Measurements from ENCODE around the gene PPP1CB.

PPP1CB gene

GRCh38 chr2:28824870-28825269 lies 73.2 kb downstream of the PPP1CB start:
- no peak for TF ChIP-seq ESRRG (CRISPR knock-in tag; IDR thresholded peaks at IDR 0.05)
- TF ChIP-seq ZFP30 (CRISPR knock-in tag; IDR thresholded peaks at IDR 0.05): no peak
- TF ChIP-seq ISL1 (CRISPR knock-in tag; IDR thresholded peaks at IDR 0.05): no peak
- no peak for TF ChIP-seq ZNF70 (CRISPR knock-in tag; IDR thresholded peaks at IDR 0.05)
- TF ChIP-seq ZNF8 (CRISPR knock-in tag; IDR thresholded peaks at IDR 0.05): no peak
- TF ChIP-seq TSHZ2 (CRISPR knock-in tag; IDR thresholded peaks at IDR 0.05): no peak
- no peak for TF ChIP-seq POU6F1 (CRISPR knock-in tag; IDR thresholded peaks at IDR 0.05; ENCODE audit: borderline replicate concordance, low read depth)
- TF ChIP-seq PPARA (CRISPR knock-in tag; IDR thresholded peaks at IDR 0.05; ENCODE audit: borderline replicate concordance): no peak
- no peak for TF ChIP-seq ZC3H10 (CRISPR knock-in tag; IDR thresholded peaks at IDR 0.05)
- TF ChIP-seq CSDC2 (CRISPR knock-in tag; IDR thresholded peaks at IDR 0.05): no peak
- no peak for ATAC-seq

- ATAC-seq: no peak
- TF ChIP-seq OSR1 (CRISPR knock-in tag; IDR thresholded peaks at IDR 0.05): no peak
Observed at GRCh38 chr2:28828382-28828781, 76.8 kb downstream of the PPP1CB start.

GRCh38 chr2:28833740-28834470 lies 82.3 kb downstream of the PPP1CB start:
- no peak for ATAC-seq
- TF ChIP-seq ZFP30 (CRISPR knock-in tag; IDR thresholded peaks at IDR 0.05) (no peak), RARB (CRISPR knock-in tag; IDR thresholded peaks at IDR 0.05) (no peak), ISL1 (CRISPR knock-in tag; IDR thresholded peaks at IDR 0.05) (no peak), POU6F1 (CRISPR knock-in tag; IDR thresholded peaks at IDR 0.05; ENCODE audit: borderline replicate concordance, low read depth) (no peak), OSR1 (CRISPR knock-in tag; IDR thresholded peaks at IDR 0.05) (no peak), GLIS3 (CRISPR knock-in tag; IDR thresholded peaks at IDR 0.05) (no peak), ZFP3 (CRISPR knock-in tag; IDR thresholded peaks at IDR 0.05) (no peak), PPARA (CRISPR knock-in tag; IDR thresholded peaks at IDR 0.05; ENCODE audit: borderline replicate concordance) (no peak), TCF4 (CRISPR knock-in tag; IDR thresholded peaks at IDR 0.05; ENCODE audit: borderline replicate concordance) (no peak), PATZ1 (CRISPR knock-in tag; IDR thresholded peaks at IDR 0.05; ENCODE audit: borderline replicate concordance) (no peak), ARNTL (CRISPR knock-in tag; IDR thresholded peaks at IDR 0.05; ENCODE audit: borderline replicate concordance, low read depth) (no peak), TSHZ2 (CRISPR knock-in tag; IDR thresholded peaks at IDR 0.05) (no peak), ESRRG (CRISPR knock-in tag; IDR thresholded peaks at IDR 0.05) (no peak), CSDC2 (CRISPR knock-in tag; IDR thresholded peaks at IDR 0.05) (no peak), BACH2 (CRISPR knock-in tag; IDR thresholded peaks at IDR 0.05; ENCODE audit: borderline replicate concordance) (no peak)

Measured in SK-N-SH treated with all-trans-retinoic acid at 6 μM for 48 hours (cell line).